ENCODE data around the gene PRAC2.

The PRAC2 gene

DNA sequence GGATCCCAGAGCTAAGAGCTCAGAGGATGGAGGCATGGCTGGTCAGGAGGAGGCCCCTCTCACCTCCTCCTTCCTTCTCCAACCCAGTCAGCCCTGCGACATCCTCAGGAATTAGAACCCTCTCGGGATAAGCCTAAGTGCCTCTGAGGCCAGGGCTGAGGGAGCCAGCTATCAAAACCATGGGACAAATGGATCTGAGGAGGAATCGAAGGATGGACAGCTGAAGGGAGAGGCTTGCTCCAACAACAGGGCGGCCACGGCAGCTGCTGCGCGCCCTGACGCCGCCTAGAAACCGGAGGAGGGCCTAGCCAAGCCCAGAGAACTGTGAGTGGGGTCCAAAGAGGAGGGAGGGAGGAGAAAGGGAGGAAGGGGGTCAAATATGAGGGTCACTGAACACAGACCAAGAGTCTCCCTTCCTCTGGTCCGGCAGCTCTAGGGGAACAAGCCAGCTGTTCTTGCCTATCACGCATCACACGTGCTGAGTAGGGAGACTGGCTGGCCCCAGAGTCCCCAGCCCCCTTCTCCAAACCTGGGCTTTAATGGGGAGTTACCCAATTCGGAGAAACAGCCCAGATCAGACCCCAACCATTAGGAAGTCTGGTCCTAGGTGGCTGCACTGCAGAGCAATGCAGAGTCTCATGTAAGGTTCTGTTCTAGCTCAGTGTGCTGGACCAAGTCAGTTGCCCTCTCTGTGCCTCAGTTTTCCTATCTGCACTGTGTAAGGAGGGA lies 11.5 kb downstream of the PRAC2 start:
- DNase-seq = no peak

GRCh38 chr17:48735062-48735351 lies 12.0 kb downstream of the PRAC2 start:
- no peak for DNase-seq

- DNase-seq = no peak
Measured at GRCh38 chr17:48737330-48738043, 14.5 kb downstream of the PRAC2 start.

DNA sequence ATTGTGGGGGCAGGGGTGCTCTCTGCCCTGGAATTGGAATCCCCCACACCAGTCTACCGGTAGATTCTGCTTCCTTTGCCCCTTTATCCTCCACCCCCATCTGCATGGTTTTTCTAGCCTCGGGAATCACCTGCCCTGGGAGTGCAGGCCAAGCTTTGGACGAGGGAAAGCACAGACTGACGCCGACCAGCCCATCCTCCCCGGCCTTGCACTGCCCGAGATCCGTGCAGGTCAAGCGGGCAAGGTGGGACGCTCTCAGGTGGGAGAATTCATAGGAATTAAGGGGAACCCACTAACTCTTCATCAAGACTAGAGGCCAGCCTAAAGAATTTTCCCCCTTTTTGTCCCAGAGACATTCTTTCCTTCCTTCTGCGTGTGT lies 15.4 kb downstream of the PRAC2 start:
- no peak for DNase-seq

DNA sequence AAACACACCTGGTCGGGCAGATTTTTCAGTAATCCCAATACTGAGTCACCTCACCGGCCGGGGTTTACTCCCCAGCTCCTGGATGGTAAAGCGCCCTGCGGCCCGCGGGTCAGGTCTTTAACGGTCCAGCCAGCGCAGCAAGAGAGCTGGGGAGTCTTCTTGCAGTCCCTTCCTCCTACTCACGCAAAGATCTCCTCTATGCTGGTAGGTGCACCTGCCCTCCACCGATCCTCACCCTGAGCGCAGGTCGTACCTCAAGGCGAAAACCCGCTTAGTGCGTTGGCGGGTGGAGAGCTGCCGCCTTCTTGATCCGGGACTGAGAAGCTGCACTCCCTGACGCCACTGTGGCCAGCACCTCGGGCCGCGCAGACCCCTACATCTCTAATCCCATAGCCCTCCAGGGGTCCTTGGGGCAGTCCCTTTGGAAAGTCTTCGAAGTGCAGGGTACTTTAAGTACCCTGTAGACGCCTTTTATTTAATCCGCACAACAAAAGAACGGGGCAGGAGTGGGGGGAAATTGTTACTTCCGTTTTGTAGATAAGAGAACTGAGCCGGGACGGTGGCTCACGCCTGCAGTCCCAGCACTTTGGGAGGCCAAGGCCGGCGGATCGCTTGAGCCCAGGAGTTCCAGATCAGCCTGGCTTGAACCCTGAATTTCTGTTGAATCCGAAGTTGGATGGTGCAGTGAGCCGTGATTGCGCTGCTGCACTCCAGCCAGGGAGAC lies 16.0 kb downstream of the PRAC2 start:
- no peak for DNase-seq

DNA sequence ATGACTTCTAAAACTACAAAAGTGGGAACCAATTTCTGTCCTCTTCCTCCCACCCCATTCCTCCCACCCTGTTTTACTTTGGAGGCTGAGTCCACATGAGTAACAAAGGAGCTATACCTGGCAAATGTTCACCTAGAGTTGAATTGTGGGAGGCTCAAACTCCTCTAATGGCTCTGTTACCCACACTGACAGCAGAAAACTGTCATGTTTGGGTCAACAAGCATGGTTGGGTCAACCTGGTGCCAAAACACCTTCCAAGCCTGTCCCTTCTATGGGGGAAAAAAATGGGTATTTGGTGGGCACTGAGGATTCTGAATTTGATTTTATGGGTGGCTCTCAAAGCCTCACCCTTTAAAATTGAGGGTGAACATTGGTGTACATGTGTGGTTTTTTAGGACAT lies 17.6 kb downstream of the PRAC2 start:
- DNase-seq = no peak

GRCh38 chr17:48745381-48746275 lies 22.6 kb downstream of the PRAC2 start:
- DNase-seq = no peak

DNA sequence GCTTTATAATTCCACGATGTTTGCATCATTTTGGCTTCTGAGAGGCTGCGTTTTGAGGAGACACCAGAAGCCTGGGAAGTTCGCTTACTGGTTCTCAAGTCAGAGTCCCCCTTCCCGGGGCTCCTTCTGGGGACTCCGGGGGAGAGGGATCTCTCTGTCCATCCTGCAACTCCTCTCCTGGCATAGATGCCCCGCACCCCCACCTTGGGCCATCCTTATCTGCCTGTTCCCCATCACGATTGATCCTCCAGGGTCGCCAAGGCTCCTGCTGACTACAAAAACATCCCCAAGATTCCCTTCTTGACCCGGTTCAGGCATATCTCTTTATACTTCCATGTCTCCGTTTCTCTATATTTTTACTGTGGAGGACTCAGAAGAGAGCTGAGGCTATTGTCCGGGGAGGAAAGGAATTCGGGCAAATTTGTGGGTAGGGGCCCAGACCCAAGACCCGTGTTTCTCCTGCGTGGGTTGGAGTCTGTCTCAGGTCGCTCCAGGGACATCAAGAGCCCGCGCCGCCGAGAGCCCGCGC lies 24.0 kb downstream of the PRAC2 start:
- DNase-seq = no peak

DNA sequence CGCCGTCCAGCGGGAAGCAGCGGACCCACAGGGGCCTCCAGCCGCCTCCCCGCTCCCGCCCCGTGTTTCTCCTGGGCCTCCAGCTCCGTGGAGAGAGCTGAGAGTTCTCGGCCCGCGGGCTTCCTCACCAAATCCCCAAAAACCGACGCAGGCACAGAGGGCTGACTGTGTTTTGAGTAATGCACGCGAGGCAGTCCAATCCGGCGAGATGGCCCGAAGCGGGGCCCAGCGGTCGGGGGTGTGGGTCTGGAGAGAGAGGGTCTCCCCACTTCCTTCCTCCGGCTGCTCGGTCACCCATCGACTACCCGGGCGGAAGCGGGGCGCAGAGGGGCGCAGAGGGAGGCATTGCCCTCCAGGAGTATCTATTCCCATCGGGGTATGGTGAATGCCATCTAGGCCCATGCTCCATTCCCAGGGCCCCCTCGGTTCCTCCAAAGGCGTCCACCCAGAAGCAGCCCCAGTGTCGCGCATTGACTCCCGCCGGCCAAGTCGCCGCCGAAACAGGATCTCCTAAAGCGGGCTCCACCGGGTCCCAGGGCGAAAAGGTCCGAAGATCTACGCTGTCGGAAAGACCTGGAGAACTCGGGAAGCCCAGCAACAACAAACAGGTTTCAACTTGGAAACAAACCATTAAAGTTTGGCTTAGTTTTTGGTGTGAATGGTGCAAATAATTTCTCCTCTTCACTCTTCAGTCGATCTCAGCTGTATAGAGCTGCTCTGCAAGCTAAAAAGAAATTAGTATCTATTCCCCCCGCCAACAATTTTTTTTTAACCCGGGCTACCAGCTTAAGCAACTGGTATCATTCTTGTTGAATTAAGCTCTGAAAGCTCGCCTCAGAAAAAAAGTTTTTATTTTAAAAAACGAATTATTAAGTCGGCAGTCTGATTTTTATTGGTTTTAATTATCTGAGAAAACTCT lies 24.7 kb downstream of the PRAC2 start:
- no peak for DNase-seq

DNA sequence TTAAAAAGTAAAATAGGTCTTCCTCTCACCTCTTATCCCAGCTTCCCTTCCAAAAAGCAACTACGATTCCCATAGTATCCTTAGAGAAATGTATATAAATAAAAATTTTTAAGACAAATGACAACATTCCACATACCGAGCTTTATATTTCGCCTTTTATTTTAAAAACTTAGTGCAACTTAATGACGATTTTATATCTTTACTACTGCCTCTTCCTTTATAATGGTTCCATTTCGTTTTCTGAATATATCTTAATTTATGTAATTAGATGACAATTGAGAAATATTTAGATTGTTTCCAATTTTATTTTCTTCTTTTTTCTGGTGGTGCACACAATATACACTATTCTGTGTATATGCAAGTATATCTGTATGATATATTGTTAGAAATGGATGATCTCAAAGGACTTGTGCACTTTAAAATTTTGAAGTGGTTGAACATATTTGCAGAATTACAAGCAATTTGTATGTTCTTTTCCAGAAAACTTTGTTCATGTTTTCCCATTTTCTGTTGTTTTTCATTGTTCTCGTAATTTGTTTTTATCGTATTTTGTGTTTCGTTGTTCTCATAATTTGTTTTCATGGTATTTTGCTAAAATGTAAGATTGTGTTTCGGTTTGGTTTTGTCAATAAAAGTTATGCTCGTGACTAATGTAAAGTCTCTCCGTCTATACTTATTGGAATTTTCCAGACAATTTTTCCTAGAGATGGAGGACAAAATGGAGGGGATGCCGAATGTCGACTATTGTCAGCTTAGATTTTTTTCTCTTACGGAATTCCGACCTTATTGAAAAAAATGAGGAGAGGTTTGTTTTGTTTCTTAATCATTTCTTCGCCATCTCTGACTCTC lies 26.0 kb downstream of the PRAC2 start:
- no peak for DNase-seq

- DNase-seq = no peak
Measured at GRCh38 chr17:48749621-48750553, 26.9 kb downstream of the PRAC2 start.

- no peak for DNase-seq
Measured at GRCh38 chr17:48751172-48751571, 28.2 kb downstream of the PRAC2 start.

GRCh38 chr17:48751733-48752398 lies 28.9 kb downstream of the PRAC2 start:
- DNase-seq = no peak

DNA sequence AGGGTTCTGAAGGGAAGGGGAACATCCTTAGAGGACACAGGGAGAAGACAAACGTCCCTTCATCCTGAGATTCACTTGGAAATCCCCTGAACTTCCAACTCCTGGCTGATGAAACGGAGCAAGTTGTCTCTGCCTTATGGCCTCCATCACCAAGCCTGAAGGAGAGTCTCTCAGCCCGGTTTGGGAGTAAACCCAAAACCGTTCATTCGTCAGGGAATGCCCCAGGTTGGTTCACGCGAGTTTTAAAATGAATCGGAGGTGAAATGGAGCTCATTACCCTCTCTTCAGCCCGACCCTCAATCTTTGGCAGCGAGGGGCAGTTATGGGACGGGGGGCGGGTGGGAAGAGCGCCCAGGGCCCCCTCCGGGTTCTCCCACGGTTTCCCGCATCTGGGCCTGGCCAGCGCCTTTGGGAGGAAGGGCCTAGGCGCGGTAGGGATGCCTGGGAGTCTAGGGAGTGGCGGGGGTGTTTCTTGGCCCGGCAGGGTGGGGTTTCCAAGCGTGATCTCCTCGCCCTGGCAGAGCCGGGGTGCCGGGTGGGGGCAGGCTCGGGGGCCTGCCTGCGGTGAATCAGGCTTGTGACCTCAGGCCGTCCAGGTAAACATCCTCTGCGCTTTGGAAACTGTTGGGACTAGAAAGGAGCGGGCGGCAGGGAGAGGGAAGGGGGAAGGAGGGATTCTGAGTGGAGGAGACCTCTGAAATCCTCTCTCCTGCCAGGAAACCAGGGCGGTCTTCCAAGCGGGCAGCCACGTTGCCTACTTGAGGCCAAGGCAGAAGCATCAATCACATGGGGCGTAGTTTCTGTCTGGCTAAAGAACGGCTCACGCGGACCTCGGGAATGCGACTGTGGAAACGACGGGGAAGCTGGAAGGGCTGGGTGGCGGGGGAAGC lies 29.7 kb downstream of the PRAC2 start:
- no peak for DNase-seq

GRCh38 chr17:48753794-48754499 lies 31.0 kb downstream of the PRAC2 start:
- DNase-seq = no peak

DNA sequence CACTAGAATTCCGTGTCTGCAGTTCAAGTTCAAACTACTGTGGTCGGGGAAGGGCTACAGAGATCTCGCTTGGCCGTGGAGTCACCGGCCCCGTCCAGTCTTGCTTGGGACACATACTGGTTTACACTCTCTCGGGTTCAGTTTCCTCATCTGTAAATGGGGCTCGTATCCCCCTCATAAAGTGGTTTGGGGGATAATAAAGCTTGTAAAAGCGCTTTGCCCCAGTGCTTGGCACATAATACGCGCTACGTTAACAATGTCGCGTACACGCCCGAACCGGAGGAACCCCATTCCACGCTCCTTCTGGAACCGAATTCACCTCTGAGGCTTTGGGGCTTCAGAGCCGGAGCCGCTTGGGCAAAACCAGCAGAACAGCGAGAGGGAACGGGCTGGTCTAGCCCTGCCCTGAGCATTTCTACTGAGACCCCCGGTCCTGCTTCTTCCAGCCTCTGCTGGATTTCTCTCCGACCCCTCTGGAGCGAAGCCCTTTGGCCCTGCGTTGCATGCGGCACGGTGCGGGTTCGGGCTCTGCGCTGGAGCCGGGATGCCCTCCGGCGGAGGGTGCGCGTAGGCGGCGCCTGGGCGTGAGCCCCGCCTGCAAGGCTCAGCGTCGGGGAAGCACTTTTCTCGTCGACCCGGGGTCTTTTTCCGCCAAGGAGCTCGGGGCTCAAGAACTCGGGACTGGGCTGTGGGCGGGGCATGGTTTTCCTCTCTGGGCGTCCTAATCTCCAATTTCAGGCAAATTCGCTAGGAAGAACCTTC lies 31.7 kb downstream of the PRAC2 start:
- no peak for DNase-seq

DNA sequence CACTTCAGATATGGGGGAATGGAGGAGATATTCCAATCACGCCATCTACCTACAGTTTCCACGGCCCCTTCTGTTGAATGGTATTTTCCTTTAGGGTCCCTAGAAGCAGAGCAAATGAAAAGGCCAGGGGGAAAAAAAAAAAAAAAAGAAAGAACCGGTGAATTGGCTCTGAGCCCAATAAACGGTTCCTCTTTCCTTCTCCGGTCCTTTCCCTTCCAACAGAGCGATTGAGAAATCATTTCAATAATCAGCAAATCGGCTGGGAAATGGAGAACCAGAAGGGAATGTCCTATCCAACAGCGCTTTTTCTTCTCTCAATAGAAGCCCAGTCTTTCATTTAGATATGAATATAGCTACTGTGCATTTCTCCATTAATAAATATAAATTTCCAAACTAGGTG lies 32.4 kb downstream of the PRAC2 start:
- no peak for DNase-seq

All from activated CD4-positive, alpha-beta T cell treated with anti-CD3 and anti-CD28 coated beads for 48 hours (primary cell).